Lower leg skin (tissue), 4 donors: ENCODE results near the gene SSTR5. TPM values are rescaled to one million over a fixed set of nuclear protein-coding genes. Genes with fewer than 3 reads are reported as not detected.
"Not testable (repeated sequence)": the region's sequence is repeated elsewhere in the genome, so short reads cannot be mapped to it uniquely, and the experiment has no call there.

ENCODE experiments used
- DNase-seq, 2 donors: peaks; one replicate each; pipeline ENCODE4 v3.0.0-alpha.2; 2019; ENCODE audit warnings: low spot score in 2 of 2
- H3K4me3 ChIP-seq: fragments of 200-600 bp; sonication (generic); 2 replicates; pipeline ENCODE4 v1.5.1; 2017; ENCODE audit warnings: mild to moderate bottlenecking, low read depth; ENCODE audit not compliant: poor library complexity, severe bottlenecking
- CTCF ChIP-seq, 3 donors: fragments of 450-650 bp; IDR thresholded peaks; one replicate each; pipeline ENCODE4 v1.5.1; 2016; ENCODE audit warnings: antibody characterized with exemption in 3 of 3, mild to moderate bottlenecking in 3 of 3, moderate library complexity in 2 of 3
- POLR2A ChIP-seq, 2 donors: fragments of 450-650 bp; IDR thresholded peaks; one replicate each; pipeline ENCODE4 v1.6.1; 2016 to 2017; ENCODE audit warnings: antibody characterized with exemption in 2 of 2, mild to moderate bottlenecking in 1 of 2, moderate library complexity in 1 of 2
- WGBS, 2 donors: methylation state at CpG; one replicate each; pipeline ENCODE4 v1.1.5; 2018; 5-methylcytosine and 5-hydroxymethylcytosine counted together
- intact Hi-C: fragments of 100-400 bp; cut with DNase I; formaldehyde crosslinking; loops from one replicate; pipeline ENCODE4 v1.15.0; 2023; ENCODE audit warnings: low total_unique reads
- total RNA-seq, 4 donors: library from RNA; depleted of rRNA; stranded (reverse); fragments of >200 nt; gene quantifications; one replicate each; pipeline ENCODE4 v1.1.0, GENCODE V29; 2016

Gene SSTR5
- total RNA-seq, 4 donors from 2014 or later: 0.36 TPM; not detected in 3

- DNase-seq: peak in 1 of 2 donors; percentile 31
- no peak for TF ChIP-seq POLR2A (IDR thresholded peaks at IDR 0.05)
- no peak for TF ChIP-seq CTCF (IDR thresholded peaks at IDR 0.05)
- 11 to 13% methylated on average over 31 to 38 of the region's 38 CpGs for WGBS, 2 donors
- intact Hi-C loops: loop anchor here (10.0 kb wide), 1 partner anchor 375 kb away; the partner anchor contains the start of gene METRN
- H3K4me3 ChIP-seq: no peak overlapping the region
Observed at GRCh38 chr16:1089822-1090619, 17.5 kb downstream of the SSTR5 start.

- 26 to 28% methylated on average over 13 to 25 of the region's 27 CpGs for WGBS, 2 donors
- no peak for TF ChIP-seq POLR2A (IDR thresholded peaks at IDR 0.05)
- no peak for TF ChIP-seq CTCF (IDR thresholded peaks at IDR 0.05)
- intact Hi-C loops: loop anchor here (10.0 kb wide), 1 partner anchor 376 kb away; the partner anchor contains the start of gene METRN
- H3K4me3 ChIP-seq: no peak overlapping the region
- DNase-seq: no peak
Observed at GRCh38 chr16:1090620-1091587, 18.4 kb downstream of the SSTR5 start.

DNA sequence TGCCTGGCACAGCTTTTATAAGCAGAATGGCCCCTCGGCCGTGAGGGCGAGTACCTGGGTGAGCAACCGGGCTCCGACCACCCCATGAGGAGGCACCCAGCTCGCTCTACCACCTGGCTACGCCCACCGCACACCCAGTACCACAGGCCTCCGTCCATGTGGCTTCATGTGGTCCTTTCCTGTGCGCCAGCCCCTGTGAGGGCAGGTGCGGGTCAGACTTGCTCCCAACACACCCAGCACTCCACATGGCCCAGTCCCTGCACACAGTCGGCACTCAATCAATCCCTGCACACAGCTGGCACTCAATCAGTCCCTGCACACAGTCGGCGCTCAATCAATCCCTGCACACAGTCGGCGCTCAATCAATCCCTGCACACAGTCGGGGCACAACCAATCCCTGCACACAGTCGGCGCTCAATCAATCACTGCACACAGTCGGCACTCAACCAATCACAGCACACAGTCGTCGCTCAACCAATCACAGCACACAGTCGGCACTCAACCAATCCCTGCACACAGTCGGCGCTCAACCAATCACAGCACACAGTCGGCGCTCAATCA is 19.5 kb downstream of the SSTR5 start:
- WGBS, 2 donors: 95 to 99% methylated on average over 27 of the region's 27 CpGs
- no peak for DNase-seq
- TF ChIP-seq POLR2A (IDR thresholded peaks at IDR 0.05) (no peak), CTCF (IDR thresholded peaks at IDR 0.05) (no peak)
- no peak overlapping the region for H3K4me3 ChIP-seq
- intact Hi-C loops: loop anchor here (10.0 kb wide), 1 partner anchor 377 kb away; the partner anchor contains the start of gene METRN

- H3K4me3 ChIP-seq, DNase-seq: not testable (repeated sequence)
- WGBS, 2 donors: 96 to 97% methylated on average over 37 to 40 of the region's 40 CpGs
- intact Hi-C loops: loop anchor here (10.0 kb wide), 1 partner anchor 378 kb away; the partner anchor contains the start of gene METRN
Observed at GRCh38 chr16:1092685-1093283, 20.2 kb downstream of the SSTR5 start.

- no peak overlapping the region for H3K4me3 ChIP-seq
- WGBS, 2 donors: 45 to 67% methylated on average over 41 to 55 of the region's 85 CpGs
- intact Hi-C loops: loop anchor here (10.0 kb wide), 1 partner anchor 379 kb away; the partner anchor contains the start of gene METRN
- no peak for TF ChIP-seq CTCF (IDR thresholded peaks at IDR 0.05)
- no peak for TF ChIP-seq POLR2A (IDR thresholded peaks at IDR 0.05)
- DNase-seq: no peak
Observed at GRCh38 chr16:1093284-1094123, 21.0 kb downstream of the SSTR5 start.
